HT-29 (cell line): ENCODE data around the gene BID. TPM values are rescaled to one million over a fixed set of nuclear protein-coding genes. Genes with fewer than 3 reads are reported as not detected.

Experiments used
- DNase-seq: peaks from one replicate; pipeline ENCODE4 v3.0.0-alpha.2; 2015; ENCODE audit warnings: low spot score
- total RNA-seq: library from RNA; depleted of rRNA; stranded (reverse); fragments of >200 nt; shearing (Covaris generic); gene quantifications from 2 replicates; pipeline ENCODE4 v1.2.3, GENCODE V29; 2014; rRNA removed

The BID gene
- 290 and 308 TPM in 2 replicates for total RNA-seq

DNA sequence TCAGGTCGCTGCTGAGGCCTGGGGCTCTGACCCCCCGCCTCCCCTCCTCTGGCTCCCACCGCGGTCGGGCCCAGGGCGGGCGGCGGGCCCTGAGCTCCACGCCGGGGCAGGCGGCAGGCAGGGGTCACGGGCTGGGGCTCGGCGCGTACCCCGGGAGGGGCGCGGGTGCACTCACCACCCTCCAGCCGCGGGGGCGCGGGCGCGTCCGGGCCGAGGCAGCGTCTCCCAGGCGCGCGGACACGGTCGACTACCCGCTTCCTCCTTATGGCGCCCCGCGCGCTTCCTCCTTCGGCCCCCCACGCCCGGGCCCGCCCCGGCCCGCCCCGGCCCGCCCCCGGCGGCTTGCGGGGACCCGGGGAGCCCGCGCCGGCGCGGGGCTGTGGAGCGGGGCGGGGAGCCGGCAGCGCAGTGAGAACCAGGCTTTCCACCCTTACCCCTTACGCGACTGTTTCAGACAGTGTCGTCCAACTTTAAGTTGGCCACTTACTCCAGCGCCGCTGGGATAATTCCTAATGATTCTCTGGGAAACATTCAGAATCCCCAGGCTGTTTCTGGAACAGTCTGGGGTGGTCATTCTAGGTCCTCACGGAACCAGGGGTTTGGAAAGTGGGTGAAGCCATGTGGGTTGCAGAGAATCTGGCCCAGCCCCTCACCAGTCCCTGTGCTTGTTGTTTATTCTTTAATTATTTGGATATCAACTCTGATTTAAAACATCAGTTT lies at the start of gene BID:
Gene BID, minus strand, starts transcription at position 264 of the 720 bp plus-strand sequence. CDS start 24,353 bp downstream, outside the sequence.
- DNase-seq = no peak

DNA sequence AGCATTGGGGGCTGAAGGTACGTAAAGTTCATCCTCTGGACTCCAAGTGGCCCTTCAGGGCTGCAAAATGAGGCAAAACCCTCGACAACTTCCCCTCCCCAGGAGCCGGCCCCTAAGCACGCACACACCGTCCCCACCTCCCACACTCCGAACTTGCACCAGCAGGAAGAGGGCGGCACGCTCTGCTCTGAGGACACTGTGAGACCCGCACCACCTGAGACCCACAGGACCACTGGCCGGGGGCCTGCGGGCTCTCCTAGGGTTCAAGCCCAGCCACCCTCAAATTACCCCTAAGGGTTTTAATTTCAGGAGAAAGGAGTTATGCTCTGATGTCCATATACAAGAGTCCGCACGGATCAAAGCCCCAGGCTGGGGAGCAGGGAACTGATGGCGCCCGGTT lies 49.7 kb upstream of the BID start:
- no peak for DNase-seq

DNA sequence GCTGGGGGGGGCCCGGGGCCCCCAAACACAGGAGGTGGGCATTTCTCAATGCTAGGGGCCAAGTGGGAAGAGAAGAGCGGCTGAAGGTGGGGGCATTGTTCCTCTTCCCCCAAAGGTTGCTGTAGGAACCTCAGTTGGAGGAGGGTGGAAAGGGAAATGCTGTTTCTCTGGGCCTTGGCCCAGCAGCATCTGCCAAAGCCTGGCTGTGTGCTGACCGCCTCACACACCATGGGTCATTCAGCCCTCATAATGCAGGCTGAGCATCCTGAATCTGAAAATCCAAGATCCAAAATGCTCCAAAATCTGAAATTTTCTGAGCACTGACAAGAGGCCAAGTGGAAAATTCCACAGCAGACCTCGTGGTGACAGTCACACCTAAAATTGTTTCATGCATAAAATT lies 49.0 kb upstream of the BID start:
- no peak for DNase-seq

DNA sequence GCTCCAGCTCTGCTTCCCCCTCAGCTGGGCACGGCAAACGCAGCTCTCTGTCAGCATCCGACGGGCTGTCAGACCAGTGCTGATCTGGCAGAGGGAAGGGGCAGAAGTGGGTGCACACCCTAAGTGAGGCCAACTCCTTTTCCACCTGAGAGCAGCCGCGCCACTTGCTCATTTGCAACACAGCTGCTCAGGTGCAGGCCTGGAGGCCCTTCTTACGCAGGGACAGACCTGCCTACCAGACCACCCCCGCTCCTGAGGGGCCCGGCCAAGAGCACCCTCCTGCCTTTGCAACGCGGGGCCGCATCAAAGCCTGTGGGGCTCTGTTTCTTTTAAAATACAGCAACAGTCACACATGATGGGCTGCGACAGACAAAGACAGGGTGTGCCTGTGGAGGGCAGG lies 47.8 kb upstream of the BID start:
- DNase-seq = no peak

DNA sequence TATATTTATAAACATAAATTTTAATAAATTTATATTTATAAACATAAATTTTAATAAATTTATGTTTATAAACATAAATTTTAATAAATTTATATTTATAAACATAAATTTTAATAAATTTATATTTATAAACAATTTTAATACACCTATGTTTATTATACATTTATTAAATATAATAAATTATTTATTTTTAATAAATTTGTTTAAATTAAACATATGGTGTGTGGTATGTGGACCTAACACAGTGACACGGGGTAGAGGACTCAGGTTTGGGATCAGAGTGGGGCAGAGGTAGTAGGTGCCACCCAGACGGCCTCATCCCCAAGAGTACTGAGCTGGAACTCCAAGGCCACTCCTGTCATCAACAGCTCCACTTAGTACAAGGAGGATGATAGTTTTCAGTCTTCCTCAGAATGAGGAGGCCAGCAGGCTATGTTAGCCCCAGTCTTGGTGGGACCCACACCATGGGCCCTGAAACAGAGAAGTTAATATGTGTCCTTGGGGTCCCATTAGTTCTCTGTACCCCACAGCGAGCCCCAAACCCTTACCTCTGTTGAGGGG lies 46.7 kb upstream of the BID start:
- DNase-seq = no peak

DNA sequence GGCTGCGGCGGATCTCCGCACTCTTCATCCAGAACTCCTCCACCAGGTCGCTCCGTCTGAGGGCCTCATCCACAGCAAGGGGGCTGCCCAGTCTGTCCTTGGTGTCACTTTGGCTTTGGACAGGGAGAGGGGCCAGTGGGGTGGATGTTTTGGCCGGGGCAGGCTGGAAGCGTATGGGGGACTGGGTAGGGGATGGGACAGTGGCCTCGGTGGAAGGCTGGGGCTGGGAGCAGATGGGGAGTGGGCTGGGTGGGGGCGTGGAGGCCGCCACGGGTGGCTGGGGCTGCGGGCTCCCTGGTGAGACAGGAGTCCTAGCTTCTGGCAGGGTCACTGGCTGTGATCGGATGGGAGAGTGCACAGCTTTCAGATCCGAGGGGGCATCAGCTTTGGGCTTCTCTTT lies 44.4 kb upstream of the BID start:
- DNase-seq = no peak

DNA sequence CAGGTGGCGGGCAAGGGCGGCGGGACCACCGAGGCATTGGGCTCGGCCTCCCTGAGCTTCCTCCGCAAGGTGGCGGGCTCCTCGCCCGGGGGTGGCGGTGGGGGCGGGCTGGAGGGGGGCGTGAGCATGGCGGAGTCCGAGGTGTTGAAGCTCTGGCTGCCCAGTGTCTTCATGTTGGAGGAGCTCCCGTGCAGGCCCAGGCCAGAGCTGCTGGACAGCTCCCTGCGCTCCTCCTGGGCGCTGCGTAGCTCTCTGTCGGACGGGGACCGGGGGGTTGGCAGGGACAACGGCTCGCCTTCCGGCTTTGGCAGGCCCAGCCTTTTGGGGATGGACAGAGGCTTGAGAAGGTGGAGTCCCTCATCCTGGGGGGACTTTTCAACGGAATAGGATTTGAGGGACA lies 43.9 kb upstream of the BID start:
- no peak for DNase-seq

DNA sequence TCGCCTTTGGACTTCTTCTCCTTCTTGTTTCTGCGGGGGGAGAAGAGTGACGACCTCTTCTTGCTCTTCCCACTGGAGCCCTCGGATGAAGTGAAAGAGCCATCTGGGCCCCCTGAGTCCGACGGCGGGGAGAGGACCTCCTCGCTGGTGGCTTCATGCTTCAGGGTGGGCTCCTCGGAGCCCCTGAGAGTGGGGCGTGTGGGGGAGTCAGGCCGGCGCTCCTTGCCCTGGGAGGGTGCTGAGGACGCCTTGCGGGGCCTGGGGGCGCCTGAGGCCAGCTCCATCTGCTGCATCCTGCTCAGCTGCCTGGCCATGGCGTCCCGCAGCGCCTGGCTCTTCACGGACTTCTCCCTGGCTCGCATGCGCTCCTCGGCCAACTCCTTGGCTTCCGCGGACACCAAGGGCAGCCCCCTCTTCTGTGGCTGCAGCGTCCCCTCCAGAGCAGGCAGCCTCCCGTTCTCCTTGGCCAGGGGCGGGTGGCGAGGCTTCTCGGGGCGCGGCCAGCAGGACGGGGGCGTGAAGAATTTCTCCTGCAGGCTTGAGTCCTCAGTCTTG lies 43.3 kb upstream of the BID start:
- DNase-seq = no peak

DNA sequence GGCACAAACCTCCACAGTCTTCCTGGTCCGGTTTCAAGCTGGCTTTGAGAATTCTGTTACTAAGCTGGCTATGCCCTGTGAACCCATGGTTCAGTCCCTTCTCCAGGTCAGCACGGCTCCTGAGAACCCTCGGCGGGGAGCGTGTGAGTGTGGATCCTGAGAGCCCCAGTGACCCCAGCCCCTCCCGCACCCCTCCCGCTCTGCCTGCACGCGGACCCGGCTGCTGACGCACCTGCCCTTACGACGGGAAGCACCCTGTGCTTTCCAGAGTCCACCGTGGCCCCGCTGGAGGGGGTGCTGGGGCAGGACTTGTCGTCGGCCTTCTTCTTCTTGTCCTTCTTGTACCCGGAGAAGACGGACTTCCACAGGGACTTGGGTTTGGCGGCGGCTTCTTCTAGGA lies 42.8 kb upstream of the BID start:
- no peak for DNase-seq

DNA sequence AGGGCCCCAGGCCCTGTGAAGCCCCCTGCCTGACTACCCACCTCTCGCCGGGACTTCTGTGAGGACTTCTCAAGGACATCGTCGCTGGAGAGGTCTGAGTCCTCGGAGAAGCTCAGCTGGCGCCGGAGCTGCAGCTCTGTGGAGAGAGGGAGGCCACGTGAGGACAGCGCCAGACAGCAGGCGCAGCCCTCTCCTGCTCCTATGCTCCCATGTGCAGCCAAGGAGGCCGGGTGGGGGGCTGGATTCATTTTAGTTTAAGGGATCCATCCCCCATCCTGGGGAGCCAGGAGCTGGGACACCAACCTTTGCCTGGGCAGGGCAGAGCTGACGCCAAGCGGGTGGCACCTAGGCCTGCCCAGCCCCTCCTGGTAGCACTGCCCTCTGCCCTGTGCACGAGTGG lies 42.4 kb upstream of the BID start:
- no peak for DNase-seq

DNA sequence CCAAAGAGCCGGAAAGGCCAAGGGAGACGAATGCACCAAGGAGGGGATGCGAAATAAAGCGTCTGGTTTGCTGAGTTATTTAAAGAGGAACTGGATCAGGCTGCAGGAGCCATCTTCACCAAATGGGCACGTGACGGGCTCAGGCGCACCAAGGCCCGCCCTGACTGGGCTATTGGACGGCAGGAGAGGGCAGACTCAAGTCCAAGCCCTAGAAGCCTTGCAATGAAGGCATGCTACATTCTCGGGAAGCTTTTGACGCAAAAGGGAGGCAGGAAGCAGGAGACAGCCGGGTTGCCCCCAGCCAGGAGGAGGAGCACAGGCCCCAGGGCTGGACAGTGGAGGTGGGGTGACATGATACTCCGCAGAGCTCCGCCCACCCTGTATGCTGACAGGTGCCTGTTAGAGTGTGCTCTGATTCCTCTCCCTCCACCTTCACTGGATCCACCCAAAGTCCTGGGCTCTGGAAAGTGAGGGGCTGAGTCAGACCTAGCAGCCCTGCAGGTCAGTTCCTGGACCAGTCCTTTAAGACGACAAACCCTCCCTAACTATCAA lies 41.5 kb upstream of the BID start:
- DNase-seq = no peak

DNA sequence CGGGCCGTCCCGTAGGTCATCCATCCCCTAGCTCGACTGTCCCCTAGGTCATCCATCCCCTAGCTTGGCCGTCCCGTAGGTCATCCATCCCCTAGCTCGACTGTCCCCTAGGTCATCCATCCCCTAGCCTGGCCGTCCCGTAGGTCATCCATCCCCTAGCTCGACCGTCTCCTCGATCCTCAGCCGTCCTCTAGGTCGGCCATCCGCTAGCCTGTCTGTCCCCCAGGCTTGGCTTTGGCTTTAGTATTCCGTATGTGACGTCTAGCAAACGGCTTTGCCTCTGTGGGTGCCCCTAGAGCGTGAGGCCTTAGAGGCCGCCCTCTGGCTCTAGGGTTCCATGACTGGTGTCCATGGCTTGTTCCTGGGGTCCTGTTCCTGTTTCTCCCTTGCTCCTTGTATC lies 40.6 kb upstream of the BID start:
- no peak for DNase-seq

DNA sequence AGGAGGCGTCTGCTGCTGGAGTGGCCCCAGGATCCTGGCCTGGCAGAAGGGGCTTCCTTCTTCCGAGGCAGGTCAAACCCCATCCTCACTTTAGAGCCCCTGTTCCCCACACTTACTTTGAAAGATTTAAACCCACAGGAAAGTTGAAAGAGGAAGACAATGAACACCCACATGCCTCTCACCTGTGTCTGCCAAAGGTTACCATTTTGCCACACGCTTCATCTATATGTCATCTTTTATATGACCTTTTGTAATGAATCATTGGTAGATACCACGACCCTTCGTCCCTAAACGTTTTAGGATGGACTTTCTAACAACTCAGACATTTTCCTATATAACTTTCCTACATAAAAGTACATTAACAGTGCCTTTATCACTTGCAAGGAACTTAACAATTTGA lies 39.8 kb upstream of the BID start:
- DNase-seq = no peak

DNA sequence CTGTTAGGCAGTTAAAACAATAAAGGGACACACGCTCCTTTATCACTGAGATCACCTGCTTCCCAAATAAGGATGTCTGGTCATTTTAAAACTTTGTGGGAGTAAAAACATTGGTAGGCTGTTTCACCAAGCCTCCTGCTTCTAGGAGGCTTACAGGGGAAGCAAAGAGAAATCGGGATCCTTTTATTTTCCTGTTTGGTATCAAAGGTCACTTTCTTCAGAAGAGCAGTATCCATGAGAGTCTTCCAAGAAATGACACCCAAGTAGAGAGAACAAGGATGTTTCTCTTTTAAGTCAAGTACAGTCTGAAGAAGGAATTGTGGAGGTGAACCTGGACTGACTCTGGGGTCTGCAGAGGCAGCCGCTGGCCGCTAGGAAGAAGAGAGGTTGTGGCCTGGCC lies 36.9 kb upstream of the BID start:
- DNase-seq = no peak

DNA sequence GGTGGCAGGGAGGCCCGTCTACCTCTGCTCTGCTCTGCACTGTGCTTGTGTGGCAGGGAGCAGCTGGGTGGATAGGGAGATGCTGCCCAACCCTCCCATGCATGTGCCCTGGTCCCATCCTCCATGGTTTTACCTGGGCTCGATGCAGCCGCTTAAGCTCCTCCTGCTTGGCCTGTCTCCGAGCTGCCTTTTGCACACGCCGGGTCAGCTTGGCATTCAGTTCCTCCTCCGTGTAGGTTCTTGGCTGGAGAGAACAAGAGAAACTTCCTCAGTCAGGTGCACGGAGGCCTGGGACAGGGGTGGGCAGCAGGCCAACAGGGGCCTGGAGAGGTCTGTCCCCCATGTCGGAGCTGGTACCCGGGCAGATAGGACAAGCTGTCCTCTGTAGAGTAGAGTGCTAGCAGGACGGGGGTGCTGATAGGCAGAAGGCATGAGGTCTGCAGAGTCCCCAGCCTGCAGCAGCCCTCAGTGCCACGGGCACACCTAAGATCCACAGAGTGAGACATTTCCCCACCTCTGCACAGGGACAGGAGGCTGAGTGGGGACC lies 36.4 kb upstream of the BID start:
- no peak for DNase-seq

DNA sequence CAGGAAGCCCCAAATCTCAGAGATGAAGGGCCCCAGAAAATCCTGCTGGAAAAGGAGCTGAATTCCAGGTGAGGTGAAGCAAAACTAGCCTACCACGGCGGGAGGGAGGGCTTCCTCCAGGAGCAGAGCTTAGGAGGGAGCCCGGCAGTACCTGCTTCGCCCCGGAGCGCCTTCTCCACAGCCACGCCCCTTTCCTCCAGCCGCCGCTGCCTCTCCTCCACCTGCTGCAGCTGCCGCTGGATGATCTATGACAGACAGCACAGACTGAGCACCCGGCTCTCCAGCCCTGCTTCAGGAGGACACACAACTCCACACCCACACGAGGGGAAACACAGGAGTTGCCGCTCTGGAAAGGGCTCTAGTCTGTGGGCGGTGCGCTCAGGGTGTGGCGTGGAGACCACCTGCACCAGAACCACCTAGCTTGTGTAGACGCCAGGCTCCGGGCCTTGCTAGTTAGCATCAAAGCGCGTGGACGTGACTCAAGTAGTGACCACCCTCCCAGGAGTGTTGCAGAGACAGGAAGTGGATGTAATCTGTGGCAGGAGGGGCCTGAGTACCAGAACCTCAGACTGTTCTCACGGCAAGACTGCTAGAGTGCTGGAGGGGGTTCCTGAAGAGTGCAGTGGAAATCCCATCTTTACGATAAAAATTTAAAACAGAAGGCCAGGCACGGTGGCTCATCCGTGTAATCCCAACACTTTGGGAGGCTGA lies 34.6 kb upstream of the BID start:
- no peak for DNase-seq

DNA sequence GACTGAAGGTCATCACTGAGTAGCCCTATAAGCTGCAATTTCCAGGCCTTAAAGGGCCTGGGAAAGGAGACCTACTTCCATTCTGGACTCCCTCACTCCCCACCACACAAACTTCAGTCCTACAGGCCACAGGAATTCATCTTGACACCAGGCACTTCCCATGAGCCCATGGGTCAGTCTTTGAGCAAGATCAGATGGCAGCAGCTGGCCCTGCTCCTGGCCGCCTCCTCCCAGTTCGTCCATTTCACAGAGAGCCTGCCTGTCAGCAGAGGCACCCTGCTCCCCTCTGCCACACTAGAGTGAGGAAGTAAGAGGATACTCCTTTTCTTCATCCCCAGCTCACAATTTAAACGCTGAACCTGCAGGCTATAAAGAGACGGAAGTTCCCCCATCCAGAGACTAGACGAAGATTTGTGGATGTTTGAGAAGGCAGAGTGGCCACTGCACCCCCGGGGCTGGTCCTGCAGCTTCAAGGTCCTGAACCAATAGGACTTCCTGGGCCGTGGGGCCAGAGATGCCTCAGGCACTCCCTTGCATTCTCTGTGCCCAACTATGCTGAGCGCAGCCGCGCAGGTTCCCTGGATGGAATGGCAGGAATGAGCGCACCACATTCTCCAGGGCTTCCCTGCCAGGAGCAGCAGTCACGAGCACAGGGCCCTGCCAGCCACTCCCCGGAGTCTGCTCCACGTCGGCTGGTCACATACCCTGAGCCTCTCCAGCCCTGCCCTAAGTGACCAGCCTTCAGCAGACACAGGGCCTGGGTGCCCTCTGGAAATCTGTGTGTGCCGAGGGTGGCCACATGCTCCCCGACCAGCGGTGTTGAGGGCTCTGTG lies 33.5 kb upstream of the BID start:
- no peak for DNase-seq

DNA sequence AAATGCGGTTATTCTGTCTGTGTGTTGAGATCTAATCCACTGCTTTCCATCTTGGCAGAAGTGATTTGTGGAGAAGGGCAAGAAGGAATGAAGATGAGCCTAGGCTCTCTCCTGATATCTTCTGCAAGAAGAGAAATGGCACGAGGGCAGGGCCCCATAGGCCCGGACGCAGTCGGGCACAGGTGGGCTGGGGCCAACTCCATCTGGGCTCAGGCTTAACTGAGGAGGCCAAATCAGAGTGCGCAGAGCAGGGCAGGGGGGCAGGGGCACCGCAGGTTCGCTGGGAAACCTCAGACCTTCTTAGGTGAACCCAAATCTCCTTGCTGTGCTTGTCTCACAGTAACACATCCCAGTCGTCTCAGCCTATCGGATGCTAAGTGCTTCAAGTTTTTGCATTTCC lies 32.8 kb upstream of the BID start:
- DNase-seq = no peak

DNA sequence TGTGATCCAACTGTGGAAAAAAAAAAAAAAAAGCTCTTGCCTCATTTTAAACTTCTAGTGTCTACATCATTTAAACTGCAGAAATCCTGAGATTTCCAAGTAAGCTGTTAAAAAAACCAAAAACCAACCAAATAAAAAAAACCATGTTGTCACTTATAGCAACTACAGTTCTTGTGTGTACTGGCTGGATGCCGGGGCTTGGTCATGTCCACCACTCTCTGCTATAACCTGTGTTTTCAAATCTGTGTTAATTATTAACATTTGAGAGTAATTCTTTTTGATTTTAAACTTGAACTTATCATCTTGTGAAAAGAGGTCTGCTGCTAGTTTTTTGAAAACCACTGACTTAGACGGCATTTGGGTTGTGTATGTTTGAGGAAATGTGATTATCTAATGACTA lies 32.2 kb upstream of the BID start:
- DNase-seq = no peak

DNA sequence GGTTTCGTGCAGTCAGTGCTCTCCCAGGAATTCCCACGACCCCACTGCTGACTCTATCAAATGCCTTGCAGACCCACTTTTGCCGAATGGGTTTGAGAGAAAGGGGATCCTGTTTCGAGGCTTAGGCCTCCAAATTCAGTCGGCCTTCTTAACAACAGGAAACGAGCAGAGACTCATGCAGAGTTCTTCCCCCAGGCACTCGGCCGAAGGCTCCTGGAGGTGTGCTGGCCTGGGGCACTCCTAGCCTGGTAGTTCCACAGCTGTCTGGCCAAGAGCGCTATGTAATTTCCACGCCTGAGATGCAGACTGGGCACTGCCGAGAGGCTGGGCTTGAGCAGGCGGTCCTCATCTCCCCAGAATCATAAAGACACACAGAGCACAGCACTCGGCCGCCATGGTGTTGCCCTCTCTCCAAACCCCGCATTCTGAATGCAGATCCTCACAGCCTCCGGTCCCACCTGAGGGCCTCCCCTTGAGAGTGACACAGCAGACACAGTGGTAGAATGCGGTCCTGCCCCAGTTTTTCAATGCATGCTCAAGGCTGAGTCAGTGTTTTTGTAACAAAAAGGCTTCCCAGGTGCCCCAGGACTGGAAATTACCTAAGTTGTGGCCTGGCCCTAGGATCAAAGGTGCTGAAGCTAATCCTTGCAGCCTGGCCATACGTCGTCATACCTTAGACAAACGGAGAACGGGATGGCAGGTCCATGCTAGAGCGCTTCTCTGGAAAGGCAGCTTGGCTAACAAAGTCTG lies 30.2 kb upstream of the BID start:
- no peak for DNase-seq
